NCI-H1436 treated with DMSO at 0.1 percent for 48 hours (cell line): Measurements from ENCODE around the gene PLP1.

ENCODE experiments used
- DNase-seq: peaks from one replicate; lab custom pipeline; 2025; lab: John Stamatoyannopoulos, UW

Gene PLP1

GRCh38 chrX:103830848-103831247 is 54.2 kb downstream of the PLP1 start:
- no peak for DNase-seq

GRCh38 chrX:103831342-103831802 is 54.7 kb downstream of the PLP1 start:
- no peak for DNase-seq

- DNase-seq: peak; percentile 5
Measured at GRCh38 chrX:103831803-103832544, 55.3 kb downstream of the PLP1 start, which contains the start of gene RAB9B. Gene RAB9B, minus strand, starts transcription at chrX:103832257. Its CDS starts 6,473 bp downstream, at chrX:103825784.

GRCh38 chrX:103839404-103839803 is 62.8 kb downstream of the PLP1 start:
- DNase-seq: no peak
